HG03108 (cell line): Measurements from ENCODE around the gene NAA10.

Experiments used
- ATAC-seq: cut with Tn5 transposase; IDR thresholded peaks from one replicate; pipeline ENCODE4 v1.9.1; 2021; ENCODE audit warnings: moderate library complexity; ENCODE audit not compliant: unreplicated experiment

The NAA10 gene

GRCh38 chrX:153950127-153950526, 15.3 kb upstream of the NAA10 start:
- ATAC-seq: no peak

- ATAC-seq: no peak
Observed at GRCh38 chrX:153948847-153949805, 14.3 kb upstream of the NAA10 start.

GRCh38 chrX:153948002-153948466, 13.2 kb upstream of the NAA10 start:
- ATAC-seq: no peak

GRCh38 chrX:153947009-153947769, 12.4 kb upstream of the NAA10 start:
- peak; percentile 53 for ATAC-seq

GRCh38 chrX:153945956-153946943, 11.4 kb upstream of the NAA10 start:
- ATAC-seq: no peak

GRCh38 chrX:153944800-153945150, 9.9 kb upstream of the NAA10 start:
- no peak for ATAC-seq

GRCh38 chrX:153944140-153944799, 9.4 kb upstream of the NAA10 start, which contains the start of gene RENBP:
RENBP (minus strand) TSS chrX:153944643; CDS start chrX:153944610, 33 bp downstream.
- ATAC-seq: no peak

- ATAC-seq: no peak
Observed at GRCh38 chrX:153941336-153942252, 6.8 kb upstream of the NAA10 start.

- ATAC-seq: no peak
Observed at GRCh38 chrX:153939573-153939972, 4.7 kb upstream of the NAA10 start.

GRCh38 chrX:153938226-153938786, 3.5 kb upstream of the NAA10 start:
- no peak for ATAC-seq

GRCh38 chrX:153937056-153937455, 2.2 kb upstream of the NAA10 start:
- no peak for ATAC-seq

GRCh38 chrX:153935326-153935851, 552 bp upstream of the NAA10 start:
- ATAC-seq: no peak

GRCh38 chrX:153934148-153934761, 582 bp downstream of the NAA10 start:
- ATAC-seq: peak; percentile 2

GRCh38 chrX:153933748-153934147, 1.1 kb downstream of the NAA10 start:
- no peak for ATAC-seq

GRCh38 chrX:153932220-153932915, 2.5 kb downstream of the NAA10 start:
- ATAC-seq: no peak

- ATAC-seq: no peak
Observed at GRCh38 chrX:153931748-153932147, 3.1 kb downstream of the NAA10 start.

- ATAC-seq: no peak
Observed at GRCh38 chrX:153931151-153931550, 3.7 kb downstream of the NAA10 start.
